HAP-1 (cell line): Measurements from ENCODE around the gene ARHGAP11B.
"Not testable (repeated sequence)": the region's sequence is repeated elsewhere in the genome, so short reads cannot be mapped to it uniquely, and the experiment has no call there.

Experiments
- DNase-seq, 2 experiments: peaks; one replicate each; pipeline ENCODE4 v3.0.0-alpha.2; 2016 to 2020; ENCODE audit warnings: low spot score in 2 of 2
- H3K27me3 ChIP-seq: fragments of 250-450 bp; sonication (Bioruptor Pico); 2 replicates; pipeline ENCODE4 v1.5.1; 2020; ENCODE audit warnings: low read depth, mild to moderate bottlenecking, moderate library complexity
- H3K36me3 ChIP-seq: fragments of 250-450 bp; sonication (Bioruptor Pico); replicated peaks from 2 replicates; pipeline ENCODE4 v1.5.1; 2020; ENCODE audit warnings: mild to moderate bottlenecking
- H3K4me1 ChIP-seq: fragments of 250-450 bp; sonication (Bioruptor Pico); 2 replicates; pipeline ENCODE4 v1.5.1; 2020; ENCODE audit warnings: mild to moderate bottlenecking
- H3K4me3 ChIP-seq: fragments of 250-450 bp; sonication (Bioruptor Pico); 2 replicates; pipeline ENCODE4 v1.5.1; 2020; ENCODE audit warnings: mild to moderate bottlenecking, moderate library complexity
- H3K9me3 ChIP-seq: fragments of 250-450 bp; sonication (Bioruptor Pico); 2 replicates; pipeline ENCODE4 v1.5.1; 2020; ENCODE audit warnings: mild to moderate bottlenecking, moderate library complexity
- in situ Hi-C: fragments of 300-500 bp; cut with MboI; formaldehyde crosslinking; loops from 3 replicates; pipeline ENCODE4 v1.14.3; 2020; ENCODE audit warnings: low sequenced_read_pairs, inconsistent platforms, mixed read lengths

Gene ARHGAP11B

DNA sequence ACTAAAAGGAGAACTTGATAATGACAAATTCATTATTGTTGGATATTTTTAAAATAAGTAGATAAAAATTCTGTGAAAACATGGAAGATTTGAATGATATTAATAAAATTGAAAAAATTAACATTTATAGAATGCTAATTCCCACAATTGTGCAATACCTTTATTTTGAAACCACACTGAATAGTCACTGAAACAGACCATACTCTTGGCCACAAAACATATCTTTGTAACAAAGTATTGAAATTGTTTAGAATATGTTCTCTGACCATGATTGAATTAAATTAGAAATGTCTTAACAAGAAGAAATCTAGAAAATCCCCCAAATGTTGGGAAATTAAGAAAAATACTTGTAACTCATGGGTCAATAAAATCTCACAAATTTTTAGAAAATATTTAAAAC is 49.2 kb downstream of the ARHGAP11B start:
- H3K4me3 ChIP-seq: no peak overlapping the region
- peaks cover 9% of the 10 kb centered on the region for H3K36me3 ChIP-seq
- no peak for DNase-seq
- H3K4me1 ChIP-seq: no peaks in the 10 kb centered on the region
- no peaks in the 10 kb centered on the region for H3K9me3 ChIP-seq
- H3K27me3 ChIP-seq: no peaks in the 10 kb centered on the region
- in situ Hi-C loops: no loop called here

DNA sequence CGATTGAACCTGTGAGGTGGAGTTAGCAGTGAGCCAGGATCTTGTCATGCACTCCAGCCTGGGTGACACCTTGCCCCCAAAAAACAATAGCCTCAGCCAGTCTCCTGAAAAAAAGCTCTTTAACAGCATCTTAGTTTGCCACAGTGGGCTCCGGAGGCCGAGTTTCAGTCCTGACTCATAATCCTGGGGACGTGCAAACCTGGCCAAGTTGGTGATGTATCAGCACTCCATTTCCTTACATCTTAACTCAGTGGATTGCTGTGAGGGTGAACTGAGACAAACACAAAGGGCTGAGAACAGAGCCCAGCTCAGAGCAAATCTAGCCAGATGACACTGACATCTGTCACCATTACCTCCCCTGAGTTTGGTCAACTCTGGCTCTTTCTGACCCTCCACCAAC is 50.0 kb downstream of the ARHGAP11B start:
- H3K4me1 ChIP-seq, H3K9me3 ChIP-seq, in situ Hi-C loops, H3K4me3 ChIP-seq, H3K27me3 ChIP-seq, DNase-seq, H3K36me3 ChIP-seq: not testable (repeated sequence)

DNA sequence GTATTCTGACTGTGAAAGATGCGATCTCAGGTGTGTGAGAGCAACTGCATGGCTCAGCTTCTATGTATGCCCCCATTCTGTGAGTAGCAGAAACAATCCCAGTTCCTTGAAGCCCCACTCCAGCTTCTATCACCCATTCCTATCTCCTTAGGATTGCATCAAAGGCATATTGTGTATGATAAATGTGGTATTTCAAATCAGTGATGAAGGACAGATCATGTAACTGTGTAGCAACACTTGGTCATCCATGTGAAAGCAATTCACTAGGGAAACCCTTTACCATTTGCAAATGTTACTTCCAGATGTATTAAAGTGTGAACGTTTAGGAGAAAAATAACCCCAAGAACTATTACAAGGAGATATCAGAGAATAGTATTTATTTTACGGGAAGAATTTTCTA is 55.1 kb downstream of the ARHGAP11B start:
- H3K36me3 ChIP-seq, H3K27me3 ChIP-seq, DNase-seq, H3K9me3 ChIP-seq, H3K4me3 ChIP-seq, in situ Hi-C loops, H3K4me1 ChIP-seq: not testable (repeated sequence)

DNA sequence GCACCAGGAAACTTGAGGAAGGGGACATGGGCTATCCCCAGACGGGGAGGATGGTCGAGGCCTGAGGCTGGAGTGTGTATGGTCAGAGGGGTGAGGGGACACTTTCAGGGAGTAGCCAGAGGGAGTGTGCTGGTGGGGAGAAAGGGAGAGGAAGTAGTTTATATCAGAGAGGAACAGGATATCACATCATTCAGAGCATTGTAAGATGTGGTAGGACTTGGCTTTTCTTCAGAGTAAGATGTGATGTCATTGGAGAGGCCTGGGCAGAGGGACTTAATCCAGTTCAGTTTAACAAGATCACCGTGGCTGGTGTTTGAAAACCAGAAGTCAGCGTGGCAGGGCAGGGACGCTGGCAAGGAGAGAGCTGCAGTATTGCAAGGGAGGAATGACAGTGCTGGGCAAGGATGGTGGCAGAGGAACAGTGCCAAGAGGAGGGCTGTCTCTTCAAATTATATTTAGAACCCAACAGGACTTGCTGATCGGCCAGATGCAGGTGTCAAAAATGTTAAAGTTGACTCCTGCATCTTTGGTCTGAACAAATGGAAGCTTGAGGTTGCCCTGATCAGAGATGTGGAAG is 59.9 kb downstream of the ARHGAP11B start:
- H3K36me3 ChIP-seq, in situ Hi-C loops, H3K4me1 ChIP-seq, H3K9me3 ChIP-seq, H3K4me3 ChIP-seq, H3K27me3 ChIP-seq, DNase-seq: not testable (repeated sequence)

DNA sequence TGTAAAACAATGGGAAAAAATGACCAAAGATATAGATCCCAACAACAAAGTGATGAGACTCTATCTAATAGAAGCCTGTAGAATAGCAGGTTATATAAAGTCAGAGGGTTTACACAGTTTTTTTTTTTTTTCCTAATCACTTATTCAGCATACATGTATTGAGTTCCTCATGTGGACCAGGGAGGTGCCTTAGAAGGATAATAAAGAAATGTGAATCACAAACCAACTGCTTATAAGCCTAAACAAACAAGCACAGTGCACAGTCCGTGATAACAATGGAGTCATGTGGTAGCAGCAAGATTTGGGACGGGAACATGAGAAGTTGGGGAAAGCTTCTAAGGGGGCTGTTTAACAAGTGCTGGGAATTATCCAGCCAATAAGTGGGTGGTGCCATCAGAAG is 60.7 kb downstream of the ARHGAP11B start:
- in situ Hi-C loops, H3K27me3 ChIP-seq: not testable (repeated sequence)

More for the DNA sequence above, 60.7 kb downstream of the ARHGAP11B start:
- not testable (repeated sequence) for H3K4me3 ChIP-seq, H3K36me3 ChIP-seq, H3K9me3 ChIP-seq, H3K4me1 ChIP-seq, DNase-seq
